ENCODE data around the gene COLQ. TPM values are rescaled to one million over a fixed set of nuclear protein-coding genes. Genes with fewer than 3 reads are reported as not detected.

COLQ gene
- total RNA-seq, 6 donors from 2014 or later: 1.1 to 34.6 (median 2.6) TPM

GRCh38 chr3:15440891-15441290, 80.6 kb downstream of the COLQ start:
- no peak overlapping the region for H3K27ac ChIP-seq

GRCh38 chr3:15439476-15439875, 82.0 kb downstream of the COLQ start:
- peaks cover 0 to 6% (median 2%) of the 10 kb centered on the region in 4 donors for H3K4me1 ChIP-seq
- no peaks in the 10 kb centered on the region for H3K9me3 ChIP-seq
- ATAC-seq (ENCODE audit: low FRiP score in 2 of 2) (no peak), DNase-seq (peak in 1 of 2 donors; percentile 46)
- H3K27me3 ChIP-seq: no peaks in the 10 kb centered on the region
- TF ChIP-seq CTCF (IDR thresholded peaks at IDR 0.05) (no peak), POLR2AphosphoS5 (IDR thresholded peaks at IDR 0.05) (no peak), EP300 (IDR thresholded peaks at IDR 0.05) (no peak), POLR2A (IDR thresholded peaks at IDR 0.05) (no peak)
- H3K36me3 ChIP-seq: peaks cover 21 to 88% (median 69%) of the 10 kb centered on the region in 4 donors
- H3K4me3 ChIP-seq: no peak overlapping the region
- H3K27ac ChIP-seq: peak overlapping the region in 1 of 4 donors; percentile 30

More at GRCh38 chr3:15440891-15441290, 80.6 kb downstream of the COLQ start:
- WGBS, 2 donors: 57 to 58% methylated on average over 4 of the region's 4 CpGs
- TF ChIP-seq EP300 (IDR thresholded peaks at IDR 0.05): no peak
- no peak for TF ChIP-seq CTCF (IDR thresholded peaks at IDR 0.05)
- no peak for TF ChIP-seq POLR2AphosphoS5 (IDR thresholded peaks at IDR 0.05)
- TF ChIP-seq POLR2A (IDR thresholded peaks at IDR 0.05): no peak
- no peak for ATAC-seq (ENCODE audit: low FRiP score in 2 of 2)
- Histone ChIP-seq H3K9me3 (no peaks in the 10 kb centered on the region), H3K4me3 (no peak overlapping the region), H3K27me3 (no peaks in the 10 kb centered on the region), H3K4me1 (peaks cover 0 to 6% (median 2%) of the 10 kb centered on the region in 4 donors), H3K36me3 (peaks cover 13 to 74% (median 54%) of the 10 kb centered on the region in 4 donors)
- peak in 1 of 2 donors; percentile 40 for DNase-seq

GRCh38 chr3:15438983-15439382, 82.5 kb downstream of the COLQ start:
- no peaks in the 10 kb centered on the region for H3K27me3 ChIP-seq
- WGBS, 2 donors: 72 to 83% methylated on average over 4 of the region's 4 CpGs
- H3K4me1 ChIP-seq: peaks cover 0 to 6% (median 2%) of the 10 kb centered on the region in 4 donors
- ATAC-seq (ENCODE audit: low FRiP score in 2 of 2) (no peak), DNase-seq (no peak)
- H3K36me3 ChIP-seq: peaks cover 22 to 93% (median 73%) of the 10 kb centered on the region in 4 donors
- no peaks in the 10 kb centered on the region for H3K9me3 ChIP-seq
- no peak overlapping the region for H3K4me3 ChIP-seq
- H3K27ac ChIP-seq: peak overlapping the region in 1 of 4 donors; percentile 30
- no peak for TF ChIP-seq EP300 (IDR thresholded peaks at IDR 0.05)

GRCh38 chr3:15436246-15436645, 85.3 kb downstream of the COLQ start:
- no peak overlapping the region for H3K4me3 ChIP-seq
- TF ChIP-seq POLR2A (IDR thresholded peaks at IDR 0.05) (no peak), EP300 (IDR thresholded peaks at IDR 0.05) (no peak), CTCF (IDR thresholded peaks at IDR 0.05) (no peak), POLR2AphosphoS5 (IDR thresholded peaks at IDR 0.05) (no peak)
- H3K4me1 ChIP-seq: peaks cover 0 to 7% (median 5%) of the 10 kb centered on the region in 4 donors
- DNase-seq: no peak
- H3K9me3 ChIP-seq: no peaks in the 10 kb centered on the region
- peaks cover 22 to 100% (median 81%) of the 10 kb centered on the region in 4 donors for H3K36me3 ChIP-seq
- 82 to 100% methylated on average over 4 to 6 of the region's 6 CpGs for WGBS, 2 donors
- H3K27ac ChIP-seq: no peak overlapping the region
- no peaks in the 10 kb centered on the region for H3K27me3 ChIP-seq
- ATAC-seq (ENCODE audit: low FRiP score in 2 of 2): no peak

- H3K4me3 ChIP-seq: no peak overlapping the region
- no peak for ATAC-seq (ENCODE audit: low FRiP score in 2 of 2)
- H3K27ac ChIP-seq: no peak overlapping the region
- 91 to 100% methylated on average over 4 of the region's 4 CpGs for WGBS, 2 donors
- H3K9me3 ChIP-seq: no peaks in the 10 kb centered on the region
- DNase-seq: no peak
- peaks cover 22 to 97% (median 70%) of the 10 kb centered on the region in 4 donors for H3K36me3 ChIP-seq
- no peak for TF ChIP-seq POLR2A (IDR thresholded peaks at IDR 0.05)
- TF ChIP-seq POLR2AphosphoS5 (IDR thresholded peaks at IDR 0.05): no peak
- TF ChIP-seq CTCF (IDR thresholded peaks at IDR 0.05): no peak
- TF ChIP-seq EP300 (IDR thresholded peaks at IDR 0.05): no peak
- peaks cover 2 to 16% (median 9%) of the 10 kb centered on the region in 4 donors for H3K4me1 ChIP-seq
- no peaks in the 10 kb centered on the region for H3K27me3 ChIP-seq
These were observed 86.8 kb downstream of the COLQ start for GRCh38 chr3:15434756-15435155.
